ENCODE results near the gene KIF16B. TPM values are rescaled to one million over a fixed set of nuclear protein-coding genes. Genes with fewer than 3 reads are reported as not detected.
A peak's percentile ranks its signal among the peaks of the same experiment; 100 is the strongest.

KIF16B gene
- total and polyA plus RNA-seq, 9 of the 15 experiments (the other 6 are each of a cell fraction or from before 2014, with no cell fraction given), result 1.00 to 10.6 (median 8.5) TPM

- no peak for TF ChIP-seq HINFP (tag; conservative IDR thresholded peaks at IDR 0.05; ENCODE audit: low read depth)
- peak; percentile 53 for TF ChIP-seq PRDM10 (IDR thresholded peaks at IDR 0.05; ENCODE audit: partially characterized antibody)
- no peak for TF ChIP-seq ZSCAN32 (CRISPR knock-in tag; IDR thresholded peaks at IDR 0.05)
- TF ChIP-seq ZBTB5 (IDR thresholded peaks at IDR 0.05), result no peak
- no peak for TF ChIP-seq ZNF140 (CRISPR knock-in tag; IDR thresholded peaks at IDR 0.05)
- TF ChIP-seq ZNF316 (IDR thresholded peaks at IDR 0.05), result 0 out of 2 replicates have a peak, but pooled peaks have one; percentile 7
- no peak for TF ChIP-seq PREB (CRISPR knock-in tag; IDR thresholded peaks at IDR 0.05)
- no peak for TF ChIP-seq ARNT (IDR thresholded peaks at IDR 0.05)
- TF ChIP-seq NCOR1 (IDR thresholded peaks at IDR 0.05), result peak; percentile 51
- no peak for TF ChIP-seq HNRNPH1 (optimal IDR thresholded peaks at IDR 0.05; ENCODE audit: low read depth, low read length)
- no peak for TF ChIP-seq TBL1XR1 (IDR thresholded peaks at IDR 0.05; ENCODE audit: low read length in 2 of 2)
- peak; percentile 52; the same call in 1 of the 2 replicates for TF ChIP-seq SMARCA4 (IDR thresholded peaks at IDR 0.05)
- TF ChIP-seq ZNF146 (CRISPR knock-in tag; IDR thresholded peaks at IDR 0.05; ENCODE audit: unreplicated experiment), result no peak
- TF ChIP-seq PHF20 (IDR thresholded peaks at IDR 0.05; ENCODE audit: partially characterized antibody), result no peak
- TF ChIP-seq DEAF1 (CRISPR knock-in tag; IDR thresholded peaks at IDR 0.05), result no peak
- no peak for TF ChIP-seq ZNF77 (CRISPR knock-in tag; IDR thresholded peaks at IDR 0.05)
- no peak for TF ChIP-seq POLR2G (IDR thresholded peaks at IDR 0.05; ENCODE audit: low read depth, low read length)
- TF ChIP-seq ERF (CRISPR knock-in tag; IDR thresholded peaks at IDR 0.05), result no peak
- TF ChIP-seq PYGO2 (tag; IDR thresholded peaks at IDR 0.05), result no peak
These were observed 311.4 kb downstream of the KIF16B start (continued) for GRCh38 chr20:16261733-16262273.
